DMS153 treated with DMSO at 0.1 percent for 48 hours (cell line): ENCODE results near the gene MTHFD1.
"Not testable (repeated sequence)": the region's sequence is repeated elsewhere in the genome, so short reads cannot be mapped to it uniquely, and the experiment has no call there.

Experiments
- DNase-seq: peaks from one replicate; lab custom pipeline; 2025; ENCODE audit not compliant: unreplicated experiment; lab: John Stamatoyannopoulos, UW

MTHFD1 gene

DNA sequence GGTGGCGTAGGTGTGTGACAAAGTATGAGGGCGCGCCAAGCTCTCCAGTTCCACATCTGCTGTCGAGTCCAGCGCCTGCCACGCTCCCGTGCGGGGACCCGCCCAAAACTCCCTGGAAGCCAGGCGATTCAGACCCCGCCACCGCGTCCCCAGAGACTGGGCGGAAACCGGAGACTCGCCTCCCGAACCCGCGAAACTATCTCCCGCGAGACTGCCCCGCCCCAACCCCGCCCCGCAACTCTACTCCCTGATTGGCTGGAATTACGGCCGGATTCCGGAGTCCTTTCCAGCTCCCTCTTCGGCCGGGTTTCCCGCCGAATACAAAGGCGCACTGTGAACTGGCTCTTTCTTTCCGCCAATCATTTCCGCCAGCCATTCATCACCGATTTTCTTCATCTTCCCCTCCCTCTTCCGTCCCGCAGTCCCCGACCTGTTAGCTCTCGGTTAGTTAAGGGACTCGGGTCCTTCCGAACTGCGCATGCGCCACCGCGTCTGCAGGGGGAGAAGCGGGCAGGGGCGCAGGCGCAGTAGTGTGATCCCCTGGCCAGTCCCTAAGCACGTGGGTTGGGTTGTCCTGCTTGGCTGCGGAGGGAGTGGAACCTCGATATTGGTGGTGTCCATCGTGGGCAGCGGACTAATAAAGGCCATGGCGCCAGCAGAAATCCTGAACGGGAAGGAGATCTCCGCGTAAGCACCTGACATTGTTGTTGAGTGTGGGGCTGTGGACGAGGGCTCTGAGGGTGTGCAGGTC, at the start of gene MTHFD1:
Gene MTHFD1, plus strand, starts transcription at position 572 of the 751 bp plus-strand sequence. Its CDS starts 75 bp downstream, at position 647.
- peak; percentile 100 for DNase-seq

DNA sequence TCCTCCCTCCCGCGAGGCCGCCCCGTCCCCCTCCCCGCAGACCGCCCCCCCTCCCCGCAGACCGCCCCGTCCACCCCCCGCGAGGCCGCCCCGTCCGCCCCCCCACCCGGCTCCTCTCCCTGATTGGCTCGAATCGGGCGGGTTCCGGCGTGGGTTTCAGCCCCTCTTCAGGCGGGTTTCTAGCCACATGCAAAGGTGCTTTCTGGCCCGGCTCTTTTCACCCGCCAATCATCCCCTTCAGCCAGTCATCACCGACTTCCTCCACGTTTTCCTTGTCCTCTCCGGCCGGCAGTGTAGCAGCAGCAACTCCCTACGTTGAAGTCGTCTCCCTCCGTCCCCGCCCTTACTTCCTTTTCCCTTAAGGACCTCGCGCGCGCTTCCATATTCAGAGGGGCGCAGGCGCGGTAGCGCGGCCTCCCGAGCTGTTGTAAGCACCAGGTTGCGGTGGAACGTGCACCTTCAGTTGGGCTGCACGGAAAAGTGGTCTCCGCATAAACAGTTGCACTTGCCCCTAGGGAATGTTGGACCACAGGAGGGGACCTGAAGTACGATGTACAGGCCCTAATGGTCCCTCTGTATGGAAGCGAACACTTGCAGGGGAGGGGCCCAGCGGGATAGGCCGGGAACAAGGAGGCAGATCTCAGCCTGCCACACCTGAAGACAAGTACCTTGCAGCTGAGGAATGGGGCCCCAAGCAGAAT, 49.4 kb upstream of the MTHFD1 start:
- peak; percentile 97 for DNase-seq

DNA sequence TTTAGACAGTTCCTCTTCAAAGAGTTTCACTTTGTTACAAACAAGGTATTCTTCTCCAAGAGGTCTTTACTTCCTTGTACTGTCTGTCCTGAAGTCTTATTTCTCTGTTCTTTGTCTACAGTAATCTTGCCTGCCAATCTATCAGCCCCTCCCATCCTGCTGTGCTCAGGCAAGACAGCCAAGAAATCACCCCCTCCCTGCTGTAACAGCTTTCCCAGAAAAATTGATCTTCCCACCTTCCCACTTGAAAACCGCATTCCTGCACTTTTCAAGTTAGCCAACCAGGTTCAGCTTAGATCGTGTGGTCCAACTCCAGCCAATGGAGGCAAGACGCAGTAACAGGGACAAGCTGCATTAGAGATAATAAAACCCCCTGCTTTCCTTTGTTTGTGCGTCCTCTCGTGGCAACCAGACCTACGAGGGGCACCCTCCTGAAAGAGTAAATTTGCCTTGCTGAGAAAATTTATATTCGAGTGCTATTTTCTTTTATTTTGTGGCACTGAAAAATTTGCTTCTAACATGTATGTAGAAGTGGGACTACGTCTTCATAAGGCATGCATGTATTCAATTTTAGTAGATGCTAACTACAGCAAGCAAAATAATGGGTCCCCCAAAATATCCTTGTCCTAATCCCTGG, 47.5 kb upstream of the MTHFD1 start:
- no peak for DNase-seq

GRCh38 chr14:64347748-64348147, 40.4 kb upstream of the MTHFD1 start:
- DNase-seq = no peak

- DNase-seq = no peak
Observed at GRCh38 chr14:64349741-64350490, 38.2 kb upstream of the MTHFD1 start.

DNA sequence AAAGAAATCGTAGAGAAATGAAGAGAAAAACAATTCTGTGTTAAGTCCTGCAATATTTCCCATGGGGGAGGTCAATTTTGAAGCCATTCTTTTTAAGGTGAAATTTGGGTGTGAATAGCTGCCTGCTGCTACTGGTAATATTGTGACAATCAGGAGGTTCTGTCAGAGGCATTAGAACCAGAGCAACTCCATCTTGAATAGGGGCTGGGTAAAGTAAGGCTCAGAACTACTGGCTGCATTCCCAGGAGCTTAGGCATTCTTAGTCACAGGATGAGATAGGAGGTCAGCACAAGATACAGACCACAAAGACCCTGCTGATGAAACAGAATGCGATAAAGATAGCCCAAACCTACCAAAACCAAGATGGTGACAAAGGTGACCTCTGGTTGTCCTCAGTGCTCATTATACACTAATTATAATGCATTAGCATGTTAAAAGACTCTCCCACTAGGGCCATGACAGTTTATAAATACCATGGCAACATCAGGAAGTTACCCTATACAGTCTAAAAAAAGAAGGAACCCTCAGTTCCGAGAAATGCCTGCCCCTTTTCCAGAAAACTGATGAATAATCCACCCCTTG, 24.8 kb upstream of the MTHFD1 start:
- DNase-seq = no peak

GRCh38 chr14:64364907-64365306, 23.2 kb upstream of the MTHFD1 start:
- DNase-seq = no peak

- DNase-seq = not testable (repeated sequence)
Observed at GRCh38 chr14:64365358-64365889, 22.7 kb upstream of the MTHFD1 start.

- DNase-seq = no peak
Observed at GRCh38 chr14:64369201-64369600, 19.0 kb upstream of the MTHFD1 start.

GRCh38 chr14:64387232-64387781, 846 bp upstream of the MTHFD1 start:
- peak; percentile 19 for DNase-seq

GRCh38 chr14:64388533-64389285, 556 bp downstream of the MTHFD1 start:
- DNase-seq = peak; percentile 25

DNA sequence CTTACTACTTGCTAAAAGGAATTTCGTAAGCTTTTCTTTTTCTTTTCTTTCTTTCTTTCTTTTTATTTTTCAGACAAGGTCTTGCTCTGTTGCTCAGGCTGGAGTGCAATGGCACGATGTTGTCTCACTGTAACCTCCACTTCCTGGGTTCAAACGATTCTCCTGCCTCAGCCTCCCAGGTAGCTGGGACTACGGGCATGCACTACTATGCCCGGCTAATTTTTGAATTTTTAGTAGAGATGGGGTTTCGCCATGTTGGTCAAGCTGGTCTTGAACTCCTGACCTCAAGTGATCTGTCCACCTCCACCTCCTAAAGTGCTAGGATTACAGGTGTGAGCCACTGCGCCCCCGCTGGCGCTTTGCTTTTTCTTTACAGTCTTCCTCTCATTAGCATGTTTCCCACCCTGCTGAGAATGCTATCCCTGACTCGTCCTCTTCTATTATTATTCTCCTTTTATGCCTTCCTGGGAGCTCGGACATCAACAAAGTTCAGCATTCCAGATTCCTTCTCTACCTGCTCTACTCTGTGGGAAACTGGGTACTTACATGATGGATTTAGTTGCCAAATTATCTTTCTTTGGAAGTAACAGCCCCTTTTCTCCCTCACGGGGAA, 3.1 kb downstream of the MTHFD1 start:
- DNase-seq = no peak

- no peak for DNase-seq
Observed at GRCh38 chr14:64391986-64392385, 3.8 kb downstream of the MTHFD1 start.

DNA sequence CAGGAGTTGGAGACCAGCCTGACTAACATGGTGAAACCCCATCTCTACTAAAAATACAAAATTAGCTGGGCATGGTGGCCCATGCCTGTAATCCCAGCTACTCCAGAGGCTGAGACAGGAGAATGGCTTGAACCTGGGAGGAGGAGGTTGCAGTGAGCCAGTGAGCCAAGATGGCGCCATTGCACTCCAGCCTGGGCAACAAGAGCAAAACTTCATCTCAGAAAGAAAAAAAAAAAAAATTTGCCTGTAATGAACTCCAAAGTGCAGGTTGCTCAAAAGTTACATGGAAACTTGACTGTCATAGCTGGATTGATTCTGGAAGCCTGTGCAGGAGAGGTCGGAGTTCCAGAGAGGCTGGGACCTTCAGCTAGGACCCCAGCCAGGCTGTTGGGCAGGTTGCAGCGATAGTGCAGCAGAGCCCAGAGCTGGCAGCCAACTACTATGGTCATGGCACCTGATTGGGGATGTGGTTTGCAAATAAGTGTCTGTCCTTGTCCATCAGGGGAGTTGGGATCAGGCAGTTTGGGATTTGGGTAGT, 5.1 kb downstream of the MTHFD1 start:
- not testable (repeated sequence) for DNase-seq

- no peak for DNase-seq
Observed at GRCh38 chr14:64394423-64394822, 6.3 kb downstream of the MTHFD1 start.

GRCh38 chr14:64394977-64395633, 7.0 kb downstream of the MTHFD1 start:
- no peak for DNase-seq

DNA sequence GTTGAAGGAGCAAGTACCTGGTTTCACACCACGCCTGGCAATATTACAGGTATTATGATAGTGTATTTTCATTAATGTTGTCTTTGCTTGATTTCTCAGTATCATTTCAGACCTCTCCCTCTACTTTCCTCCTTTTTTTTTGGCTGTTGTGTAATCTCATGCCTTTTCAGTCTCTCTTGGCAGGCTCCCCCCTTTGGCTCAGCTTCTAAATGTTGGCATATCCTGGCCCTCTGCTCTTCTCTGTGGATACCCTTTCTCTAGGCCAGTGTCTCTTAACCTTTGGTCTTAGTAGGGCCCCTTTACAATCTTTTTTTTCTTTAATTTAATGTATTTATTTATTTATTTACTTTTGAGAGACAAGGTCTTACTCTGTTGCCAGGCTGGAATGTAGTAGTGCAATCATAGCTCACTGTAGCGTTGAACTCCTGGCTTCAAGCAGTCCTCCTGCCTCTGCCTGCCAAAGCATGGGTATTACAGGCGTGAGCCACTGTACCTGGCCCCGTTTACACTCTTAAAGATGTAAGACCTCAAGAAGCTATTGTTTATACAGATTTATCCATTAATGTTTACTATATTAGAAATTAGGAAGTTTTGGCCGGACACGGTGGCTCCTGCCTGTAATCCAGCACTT, 12.8 kb downstream of the MTHFD1 start:
- DNase-seq = no peak

DNA sequence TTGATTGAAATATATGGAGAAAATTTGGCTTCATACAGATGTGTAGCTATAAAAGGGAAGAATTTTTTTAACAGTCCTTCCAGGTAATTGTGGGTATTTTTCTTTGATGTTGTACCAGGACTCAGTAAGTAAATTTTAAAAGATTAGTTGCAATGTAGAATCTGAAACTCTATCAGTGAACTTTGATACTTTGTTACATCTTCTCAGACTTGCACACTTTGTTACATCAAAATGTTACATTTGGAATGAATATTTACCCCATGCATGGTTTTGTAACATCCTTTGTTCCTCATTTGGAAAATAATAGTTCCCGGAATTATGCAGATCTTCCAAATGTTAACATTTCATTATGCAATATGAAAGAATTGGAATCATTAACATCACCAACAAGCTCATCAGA, 13.8 kb downstream of the MTHFD1 start:
- no peak for DNase-seq
